ENCODE data around the gene ICAM4. TPM values are rescaled to one million over a fixed set of nuclear protein-coding genes. Genes with fewer than 3 reads are reported as not detected.
A peak's percentile ranks its signal among the peaks of the same experiment; 100 is the strongest.

The ICAM4 gene
- total and polyA plus RNA-seq, 9 of the 15 experiments (the other 6 are each of a cell fraction or from before 2014, with no cell fraction given) = 14.1 to 86.1 (median 29.6) TPM

DNA sequence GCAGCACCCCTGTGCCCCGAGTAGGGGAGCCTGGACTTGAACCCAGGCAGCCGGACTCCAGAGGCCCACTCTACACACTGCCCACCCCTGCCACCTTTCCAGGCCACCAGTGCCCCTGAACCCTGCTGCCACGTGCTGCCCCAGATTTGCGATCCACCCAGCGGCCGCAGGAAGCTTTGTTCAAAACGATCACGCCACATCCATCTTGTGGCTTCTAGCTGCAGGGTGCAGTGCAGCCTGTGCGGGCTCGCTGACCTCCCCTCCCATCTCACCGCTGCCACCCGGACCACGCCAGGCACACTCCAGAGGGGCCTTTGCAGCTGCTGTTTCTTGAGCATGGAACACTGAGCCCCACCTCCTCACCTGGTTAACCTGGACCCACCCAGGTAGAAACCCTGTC lies 42.8 kb downstream of the ICAM4 start:
- peaks cover 75% of the 10 kb centered on the region for H3K36me3 ChIP-seq (ENCODE audit: control insufficient read depth, insufficient read depth, low read length)
- peak overlapping the region in 1 of 2 experiments; percentile 55; a peak in 2 of 4 replicates for H3K9ac ChIP-seq (ENCODE audit: insufficient read depth in 1 of 2, low read depth in 2 of 2, low read length in 2 of 2)
- ChIA-PET POLR2A (interaction anchor here (0.8 to 3.1 kb wide), 5 partner anchors 13 to 40 kb away, joined by 3 to 11 read pairs (median 3); partner anchors contain the start of genes FDX2 and ICAM5), CTCF (ENCODE audit: low intra/inter-chr PET ratio) (no interaction called here)
- H2AFZ ChIP-seq (ENCODE audit: low read depth, low read length) = no peak overlapping the region
- BruUV-seq (replicated peaks) = no TSS peak
- no peaks in the 10 kb centered on the region for H3K9me1 ChIP-seq (ENCODE audit: control insufficient read depth, insufficient read depth, low read length)
- no peak for FAIRE-seq
- no peak overlapping the region for H3K4me3 ChIP-seq
- no peaks in the 10 kb centered on the region for H3K27me3 ChIP-seq (ENCODE audit: control insufficient read depth in 2 of 2, insufficient read depth in 2 of 2, low read length in 2 of 2)
- no peak for DNase-seq (ENCODE audit: extremely low read depth in 1 of 4, low spot score in 3 of 4)
- 98% methylated on average over 13 of the region's 13 CpGs for WGBS (ENCODE audit: insufficient coverage, low coverage, missing lambda C conversion rate)
- TF ChIP-seq PTTG1 (tag; IDR thresholded peaks at IDR 0.05; ENCODE audit: low read depth) (no peak), RBFOX2 (IDR thresholded peaks at IDR 0.05; ENCODE audit: low read depth, low read length) (peak; percentile 2; the same call in 1 of the 2 replicates)
- H3K4me1 ChIP-seq (replicated peaks in 1 of 2; ENCODE audit: control insufficient read depth in 2 of 2, insufficient read depth in 2 of 2, low read length in 2 of 2) = peaks cover 7 to 34% of the 10 kb centered on the region in 2 experiments; a peak in 4 of 5 replicates
- H3K4me2 ChIP-seq (ENCODE audit: insufficient read depth, low read length) = no peak overlapping the region
- no peak for ATAC-seq
- H3K9me3 ChIP-seq (replicated peaks; ENCODE audit: control insufficient read depth, insufficient read depth, low read depth, low read length) = no peaks in the 10 kb centered on the region
- peaks cover 69% of the 10 kb centered on the region for H3K79me2 ChIP-seq (ENCODE audit: control insufficient read depth, insufficient read depth, low read length)
- intact Hi-C loops (cut with micrococcal nuclease) = no loop called here
- H4K20me1 ChIP-seq (replicated peaks; ENCODE audit: control insufficient read depth, insufficient read depth, low read length) = peaks cover 10% of the 10 kb centered on the region; the same call in 1 of the 2 replicates
- in situ Hi-C loops (cut with MboI) = no loop called here
- no peak overlapping the region for H3K27ac ChIP-seq (ENCODE audit: extremely low read depth, low read depth, low read length)

DNA sequence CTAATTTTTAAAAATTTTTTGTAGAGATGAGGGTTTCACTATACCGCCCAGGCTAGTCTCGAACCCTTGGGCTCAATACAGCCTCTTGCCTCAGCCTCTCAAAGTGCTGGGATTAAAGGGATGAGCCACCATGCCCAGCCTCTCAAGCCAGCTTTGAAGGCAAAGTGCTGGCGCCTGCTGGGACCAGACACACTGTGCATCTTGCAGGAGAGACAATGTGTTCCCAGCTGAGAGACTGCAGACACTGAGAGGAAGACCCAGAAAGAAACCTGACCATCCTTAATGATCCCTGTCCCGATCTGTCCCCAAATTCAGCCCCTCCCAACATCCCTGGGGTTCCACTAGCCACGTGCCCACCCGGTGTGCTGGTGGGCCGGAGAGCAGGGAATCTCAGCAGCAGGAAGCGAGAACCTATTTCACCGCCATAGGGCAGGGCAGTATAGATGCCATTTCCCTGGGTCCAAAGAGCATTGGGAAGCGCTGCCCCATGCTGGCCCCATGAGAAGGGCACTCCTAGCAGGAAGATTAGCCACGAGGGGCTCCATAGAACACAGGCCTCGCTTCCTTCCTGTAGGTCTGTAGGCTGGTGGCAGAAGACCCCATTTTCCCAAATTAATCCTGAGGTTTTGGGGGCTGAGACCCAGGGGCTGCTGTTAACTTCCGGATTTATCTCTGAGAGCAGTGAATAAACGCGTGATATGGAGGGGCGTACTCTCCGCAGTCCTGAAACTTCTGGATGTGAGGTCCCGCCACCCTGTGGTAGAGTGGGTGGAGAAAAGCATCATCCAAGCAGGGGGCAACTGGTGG lies 45.6 kb downstream of the ICAM4 start:
- peak overlapping the region; percentile 92 for H3K4me2 ChIP-seq (ENCODE audit: insufficient read depth, low read length)
- FAIRE-seq (no peak), DNase-seq (ENCODE audit: extremely low read depth in 1 of 4, low spot score in 3 of 4) (peak in 1 of 4 experiments; percentile 24), ATAC-seq (no peak)
- peak overlapping the region; percentile 93 for H3K4me3 ChIP-seq
- H3K27me3 ChIP-seq (ENCODE audit: control insufficient read depth in 2 of 2, insufficient read depth in 2 of 2, low read length in 2 of 2) = no peaks in the 10 kb centered on the region
- H3K9me1 ChIP-seq (ENCODE audit: control insufficient read depth, insufficient read depth, low read length) = no peaks in the 10 kb centered on the region
- H4K20me1 ChIP-seq (replicated peaks; ENCODE audit: control insufficient read depth, insufficient read depth, low read length) = peaks cover 10% of the 10 kb centered on the region; the same call in 1 of the 2 replicates
- 10% methylated on average over 18 of the region's 18 CpGs for WGBS (ENCODE audit: insufficient coverage, low coverage, missing lambda C conversion rate)
- peaks cover 15 to 54% of the 10 kb centered on the region in 2 experiments; a peak in 4 of 5 replicates for H3K4me1 ChIP-seq (replicated peaks in 1 of 2; ENCODE audit: control insufficient read depth in 2 of 2, insufficient read depth in 2 of 2, low read length in 2 of 2)
- H3K79me2 ChIP-seq (ENCODE audit: control insufficient read depth, insufficient read depth, low read length) = peaks cover 80% of the 10 kb centered on the region
- POLR2A ChIA-PET = interaction anchor here (0.6 to 3.9 kb wide), 13 partner anchors 8 to 235 kb away, joined by 3 to 29 read pairs (median 5); partner anchors contain the start of gene ICAM5
- peak overlapping the region; percentile 98 for H3K27ac ChIP-seq (ENCODE audit: extremely low read depth, low read depth, low read length)
- H2AFZ ChIP-seq (ENCODE audit: low read depth, low read length) = peak overlapping the region; percentile 86; the same call in 1 of the 2 replicates
- H3K36me3 ChIP-seq (ENCODE audit: control insufficient read depth, insufficient read depth, low read length) = peaks cover 48% of the 10 kb centered on the region
- intact Hi-C loops (cut with micrococcal nuclease) (loop anchor here (1.0 to 2.0 kb wide), 3 partner anchors 16 to 246 kb away; partner anchors contain the start of genes FDX2, ICAM5 and SHFL), in situ Hi-C loops (cut with MboI) (no loop called here)
- peak overlapping the region; percentile 96 to 99 for H3K9ac ChIP-seq (ENCODE audit: insufficient read depth in 1 of 2, low read depth in 2 of 2, low read length in 2 of 2)
- no peaks in the 10 kb centered on the region for H3K9me3 ChIP-seq (replicated peaks; ENCODE audit: control insufficient read depth, insufficient read depth, low read depth, low read length)
- no TSS peak for BruUV-seq (replicated peaks)
- CTCF ChIA-PET (ENCODE audit: low intra/inter-chr PET ratio) = no interaction called here
- TF ChIP-seq NR1H2 (CRISPR knock-in tag; IDR thresholded peaks at IDR 0.05) (0 out of 2 replicates have a peak, but pooled peaks have one; percentile 18), ZNF79 (CRISPR knock-in tag; IDR thresholded peaks at IDR 0.05; ENCODE audit: low read depth) (no peak), PREB (CRISPR knock-in tag; IDR thresholded peaks at IDR 0.05) (0 out of 2 replicates have a peak, but pooled peaks have one; percentile 28), RAD21 (CRISPR knock-in tag; conservative IDR thresholded peaks at IDR 0.05 in 1 of 2, IDR thresholded peaks at IDR 0.05 in 1 of 2) (0 out of 4 replicates have a peak, but pooled peaks of 1 of the 2 experiments have one; percentile 5), FOXK1 (CRISPR knock-in tag; IDR thresholded peaks at IDR 0.05; ENCODE audit: borderline replicate concordance) (0 out of 2 replicates have a peak, but pooled peaks have one; percentile 52)
